ENCODE measurements around the gene PILRA.
"Not testable (repeated sequence)": the region's sequence is repeated elsewhere in the genome, so short reads cannot be mapped to it uniquely, and the experiment has no call there.

PILRA gene

DNA sequence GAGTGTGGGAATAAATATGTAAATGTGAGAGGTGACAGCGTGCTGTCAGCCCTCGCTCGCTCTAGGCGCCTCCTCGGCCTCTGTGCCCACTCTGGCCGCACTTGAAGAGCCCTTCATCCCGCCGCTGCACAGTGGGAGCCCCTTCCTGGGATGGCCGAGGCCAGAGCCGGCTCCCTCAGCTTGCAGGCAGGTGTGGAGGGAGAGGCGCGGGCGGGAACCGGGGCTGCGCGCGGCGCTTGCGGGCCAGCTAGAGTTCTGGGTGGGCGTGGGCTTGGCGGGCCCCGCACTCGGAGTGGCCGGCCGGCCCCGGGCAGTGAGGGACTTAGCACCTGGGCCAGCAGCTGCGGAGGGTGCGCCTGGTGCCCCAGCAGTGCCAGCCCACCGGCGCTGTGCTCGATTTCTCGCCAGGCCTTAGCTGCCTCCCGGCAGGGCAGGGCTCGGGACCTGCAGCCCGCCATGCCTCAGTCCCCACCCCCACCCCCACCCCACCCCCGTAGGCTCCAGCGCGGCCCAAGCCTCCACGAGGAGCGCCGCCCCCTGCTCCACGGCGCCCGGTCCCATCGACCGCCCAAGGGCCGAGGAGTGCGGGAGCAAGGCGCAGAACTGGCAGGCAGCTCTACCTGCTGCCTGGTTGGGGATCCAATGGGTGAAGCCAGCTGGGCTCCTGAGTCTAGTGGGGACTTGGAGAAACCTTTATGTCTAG is 8.4 kb downstream of the PILRA start:
- DNase-seq = not testable (repeated sequence)

DNA sequence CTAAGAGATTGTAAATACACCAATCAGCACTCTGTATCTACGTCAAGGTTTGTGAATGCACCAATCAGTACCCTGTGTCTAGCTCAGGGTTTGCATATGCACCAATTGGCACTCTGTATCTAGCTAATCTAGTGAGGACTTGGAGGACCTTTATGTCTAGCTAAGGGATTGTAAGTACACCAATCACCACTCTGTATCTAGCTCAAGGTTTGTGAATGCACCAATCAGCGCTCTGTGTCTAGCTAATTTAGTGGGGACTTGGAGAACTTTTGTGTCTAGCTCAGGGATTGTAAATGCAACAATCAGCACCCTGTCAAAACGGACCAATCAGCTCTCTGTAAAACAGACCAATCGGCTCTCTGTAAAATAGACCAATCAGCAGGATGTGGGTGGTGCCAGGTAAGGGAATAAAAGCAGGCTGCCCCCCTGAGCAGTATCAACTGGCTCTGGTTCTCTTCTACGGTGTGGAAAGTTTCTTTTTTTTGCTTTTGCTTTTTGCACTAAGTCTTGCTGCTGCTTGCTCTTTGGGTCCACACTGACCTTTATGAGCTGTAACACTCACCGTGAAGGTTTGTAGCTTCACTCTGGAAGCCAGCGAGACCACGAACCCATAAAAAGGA is 9.1 kb downstream of the PILRA start:
- not testable (repeated sequence) for DNase-seq

DNA sequence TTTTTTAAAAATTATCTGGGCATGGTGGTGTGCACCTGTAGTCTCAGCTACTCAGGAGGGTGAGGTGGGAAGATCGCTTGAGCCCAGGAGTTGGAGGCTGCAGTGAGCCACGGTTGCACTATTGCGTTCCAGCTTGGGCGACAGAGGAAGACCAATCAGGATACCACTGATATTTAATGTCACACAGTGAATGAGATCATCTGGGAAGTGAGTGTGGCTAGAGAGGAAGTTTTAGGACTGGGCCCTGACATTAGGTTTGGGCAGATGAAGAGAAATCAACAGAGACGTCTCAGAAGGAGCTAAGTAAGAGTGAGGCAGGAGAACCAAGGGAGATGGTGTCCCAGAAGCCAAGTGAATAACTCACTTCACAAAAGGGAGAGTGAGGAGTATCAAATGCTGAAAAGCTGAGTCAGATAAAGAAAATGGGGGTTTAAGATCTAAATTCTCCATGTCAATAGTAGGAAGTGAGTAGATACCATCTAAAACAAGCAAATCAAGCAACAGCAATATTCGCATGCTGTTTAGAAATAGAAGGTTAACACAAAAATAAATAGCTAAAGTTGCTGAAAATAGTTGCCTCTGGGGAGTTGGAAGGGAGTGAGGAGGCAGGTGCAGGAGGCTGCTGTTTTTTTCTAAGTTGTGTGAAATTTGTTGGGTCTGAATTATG is 11.5 kb downstream of the PILRA start:
- DNase-seq = no peak

DNA sequence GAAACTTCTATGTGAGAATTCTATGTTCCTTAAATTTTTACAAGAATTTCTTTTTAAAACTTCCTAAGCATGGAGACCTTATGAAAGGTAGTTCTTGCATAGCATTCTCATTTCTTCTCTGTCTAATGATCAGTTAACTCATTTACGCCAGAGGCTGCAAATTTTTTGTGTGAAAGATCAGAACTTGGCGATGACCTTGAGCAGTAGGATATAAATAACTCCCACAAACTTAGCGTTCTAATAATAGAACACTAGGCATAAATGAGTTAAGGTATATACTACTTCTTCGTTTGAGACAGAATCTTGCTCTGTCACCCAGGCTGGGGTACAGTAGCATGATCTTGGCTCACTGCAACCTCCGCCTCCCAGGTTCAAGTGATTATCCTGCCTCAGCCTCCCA is 13.7 kb downstream of the PILRA start:
- no peak for DNase-seq

DNA sequence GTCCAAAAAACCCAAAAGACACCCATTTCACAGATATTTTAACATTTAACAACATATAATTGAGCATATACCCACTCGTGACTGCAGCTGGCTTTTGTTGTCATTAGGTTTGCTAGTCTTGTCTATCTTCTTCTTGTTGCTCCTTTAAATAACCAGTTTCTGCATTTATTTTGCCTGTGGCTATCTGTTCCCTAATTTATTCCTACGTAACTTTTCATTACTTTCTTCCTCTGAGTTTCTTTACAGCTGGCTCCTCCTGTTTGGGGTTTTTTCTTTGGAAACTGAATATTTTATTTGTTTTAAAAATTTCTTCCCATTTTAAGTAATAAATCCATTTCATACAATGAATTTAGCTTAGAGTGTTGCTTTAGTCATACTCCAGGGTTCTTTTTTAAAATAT is 14.4 kb downstream of the PILRA start:
- DNase-seq = no peak

DNA sequence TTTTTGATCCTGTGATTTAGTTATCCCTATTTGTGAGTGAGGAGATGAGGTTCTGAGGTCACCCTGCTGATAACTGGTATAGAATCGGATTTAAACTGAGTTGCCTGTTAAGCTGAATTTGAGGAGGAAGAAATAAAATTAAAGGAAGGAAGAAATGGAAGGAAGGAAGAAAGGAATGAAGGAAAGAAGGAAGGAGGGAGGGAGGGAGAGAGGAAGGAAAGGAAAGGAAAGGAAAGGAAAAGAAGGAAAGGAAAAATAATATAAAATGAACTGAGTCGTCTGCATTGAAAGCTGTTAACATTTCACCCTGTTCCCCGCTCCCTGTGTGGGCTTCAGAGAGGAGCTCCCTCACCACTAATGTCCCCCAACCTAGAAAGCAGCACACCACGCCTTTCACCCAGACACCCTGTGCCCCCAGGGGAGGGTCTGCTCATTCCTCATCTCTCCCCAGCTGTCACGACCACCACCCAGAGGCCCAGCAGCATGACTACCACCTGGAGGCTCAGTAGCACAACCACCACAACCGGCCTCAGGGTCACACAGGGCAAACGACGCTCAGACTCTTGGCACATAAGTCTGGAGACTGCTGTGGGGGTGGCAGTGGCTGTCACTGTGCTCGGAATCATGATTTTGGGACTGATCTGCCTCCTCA is 16.3 kb downstream of the PILRA start:
- no peak for DNase-seq

DNA sequence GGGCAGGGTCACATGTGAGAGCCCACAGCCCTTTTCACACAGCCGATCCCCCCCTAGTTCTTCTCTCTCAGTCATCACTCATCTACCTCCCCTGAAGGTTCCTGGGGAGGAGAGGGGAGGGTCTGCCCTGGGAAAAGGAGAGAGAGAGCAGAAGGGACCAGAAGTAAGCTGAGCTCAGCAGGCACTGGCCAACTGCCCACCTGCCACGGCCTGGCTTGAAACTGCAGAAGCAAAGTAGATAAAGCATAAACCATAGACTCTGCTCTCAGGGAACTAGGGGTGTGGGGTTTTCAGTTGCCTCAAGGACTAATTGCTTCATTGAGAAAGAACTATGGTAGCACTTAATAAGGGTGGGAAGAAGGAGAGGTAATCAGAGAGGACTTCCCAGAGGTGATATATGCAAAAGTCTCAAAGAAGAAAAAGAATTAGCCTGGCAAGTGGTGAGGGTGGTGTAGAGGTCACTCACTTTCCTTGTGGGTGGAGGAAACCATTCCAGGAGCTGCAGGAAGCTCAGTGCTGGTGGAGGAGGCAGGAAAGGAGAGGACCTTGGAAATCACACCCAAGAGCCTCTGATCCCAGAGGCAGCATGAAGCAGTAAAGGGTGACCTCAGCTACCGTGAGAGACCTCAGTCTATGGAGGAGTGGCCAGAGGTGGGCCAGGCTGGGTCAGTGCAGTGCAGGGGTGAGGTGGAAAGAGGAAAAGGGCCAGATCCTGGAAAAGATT is 17.2 kb downstream of the PILRA start:
- DNase-seq = no peak

DNA sequence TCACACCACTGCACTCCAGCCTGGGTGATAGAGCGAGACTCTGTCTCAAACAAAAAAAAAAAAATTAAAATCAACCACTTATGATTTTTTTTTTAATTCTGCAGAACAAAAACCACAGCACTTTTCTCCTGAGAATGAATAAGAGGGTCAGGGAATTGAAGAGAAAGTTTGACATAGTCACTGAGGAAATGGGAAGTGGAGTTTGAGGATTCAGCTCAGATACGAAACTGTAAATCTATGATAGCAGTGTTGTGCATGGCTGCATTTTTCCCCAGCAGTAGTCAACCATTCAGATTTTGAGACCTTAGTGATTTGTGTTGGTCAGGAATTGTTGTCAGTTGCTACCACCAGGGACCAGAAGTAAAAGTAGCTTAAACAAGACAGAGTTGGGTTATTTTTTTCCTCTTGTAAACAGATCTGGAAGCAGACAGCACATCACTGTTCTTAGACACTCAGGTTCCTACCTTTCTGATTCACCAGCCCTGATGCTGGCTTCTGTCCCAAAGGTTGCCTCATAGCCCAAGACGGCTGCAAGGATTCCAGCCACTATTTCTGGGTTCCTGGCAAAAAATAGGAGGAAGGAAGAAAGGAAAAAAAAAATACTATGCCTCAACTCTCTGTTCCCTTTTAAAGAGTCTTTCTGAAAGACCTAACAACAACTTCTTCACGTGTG is 20.1 kb downstream of the PILRA start:
- DNase-seq = no peak

DNA sequence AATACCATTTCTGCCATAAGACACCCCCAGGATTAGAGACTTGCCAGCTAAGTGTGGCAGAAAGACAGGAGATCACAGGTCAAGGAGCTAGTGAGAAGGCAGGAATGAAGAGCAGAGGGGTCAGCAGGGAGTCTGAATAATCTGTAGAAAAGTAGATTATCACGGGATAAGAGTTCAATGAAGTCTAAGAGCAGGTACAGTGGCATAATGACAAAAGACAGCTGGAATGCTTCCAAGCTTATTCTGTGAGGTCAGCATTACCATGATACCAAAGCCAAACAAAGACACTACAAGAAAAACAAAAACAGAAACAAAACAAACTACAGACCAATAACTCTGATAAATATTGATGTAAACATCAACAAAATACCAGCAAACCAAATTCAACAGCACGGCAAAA is 20.8 kb downstream of the PILRA start:
- no peak for DNase-seq

DNA sequence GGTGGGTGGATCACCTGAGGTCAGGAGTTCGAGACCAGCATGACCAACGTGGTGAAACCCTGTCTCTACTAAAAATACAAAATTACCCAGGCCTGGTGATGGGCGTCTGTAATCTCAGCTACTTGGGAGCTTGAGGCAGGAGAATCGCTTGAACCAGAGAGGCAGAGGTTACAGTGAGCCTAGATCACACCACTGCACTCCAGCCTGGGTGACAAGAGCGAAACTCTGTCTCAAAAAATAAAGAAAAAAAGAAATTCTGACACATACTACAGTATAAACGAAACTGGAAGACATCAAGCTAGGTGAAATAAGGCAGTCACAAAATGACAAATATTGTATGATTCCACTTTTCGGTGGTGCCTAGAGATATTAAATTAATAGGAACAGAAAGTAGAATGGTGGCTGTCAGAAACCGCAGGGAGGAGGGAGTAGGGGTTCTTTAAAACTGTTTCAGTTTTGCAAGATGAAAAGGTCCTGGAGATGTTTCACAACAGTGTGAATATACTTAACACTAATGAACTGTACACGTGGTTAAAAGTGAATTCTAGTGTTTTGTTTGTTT is 23.2 kb downstream of the PILRA start:
- DNase-seq = no peak

DNA sequence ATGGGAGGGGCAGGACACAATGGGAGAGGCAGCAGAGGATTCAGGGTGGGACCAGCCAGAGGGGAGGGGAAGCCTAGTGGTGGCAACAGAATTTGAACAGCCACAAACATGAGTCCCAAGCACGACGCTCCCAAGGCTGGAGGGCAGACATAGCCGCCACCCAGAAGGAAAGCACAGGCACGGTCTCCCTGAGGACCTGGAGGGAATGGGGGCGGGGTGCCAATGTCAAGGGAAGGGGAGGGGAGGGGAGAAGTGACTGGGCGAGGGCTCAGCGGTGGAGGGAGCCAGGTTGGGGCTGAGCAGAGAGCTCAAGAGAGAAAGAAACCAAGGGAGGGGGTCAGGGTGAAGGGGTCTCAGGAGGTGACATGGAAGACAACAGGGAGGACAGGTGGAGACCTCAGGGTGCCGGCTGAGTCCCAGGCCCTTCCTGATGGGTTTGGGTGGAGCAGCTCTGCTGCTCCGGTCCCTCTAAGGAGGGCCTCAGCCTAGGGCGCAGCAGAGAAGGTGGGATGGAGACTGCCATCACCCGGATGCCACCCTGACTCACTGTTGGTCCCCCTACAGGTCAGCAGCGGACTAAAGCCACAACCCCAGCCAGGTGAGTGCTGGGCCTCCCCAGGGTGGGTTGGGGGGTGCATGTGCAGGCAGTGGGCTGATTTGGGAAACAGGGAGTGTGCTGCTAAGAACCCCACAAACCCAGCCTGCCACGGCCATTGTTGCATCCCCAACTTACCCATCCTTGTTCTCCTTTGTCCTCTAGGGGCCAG is 24.2 kb downstream of the PILRA start:
- no peak for DNase-seq

DNA sequence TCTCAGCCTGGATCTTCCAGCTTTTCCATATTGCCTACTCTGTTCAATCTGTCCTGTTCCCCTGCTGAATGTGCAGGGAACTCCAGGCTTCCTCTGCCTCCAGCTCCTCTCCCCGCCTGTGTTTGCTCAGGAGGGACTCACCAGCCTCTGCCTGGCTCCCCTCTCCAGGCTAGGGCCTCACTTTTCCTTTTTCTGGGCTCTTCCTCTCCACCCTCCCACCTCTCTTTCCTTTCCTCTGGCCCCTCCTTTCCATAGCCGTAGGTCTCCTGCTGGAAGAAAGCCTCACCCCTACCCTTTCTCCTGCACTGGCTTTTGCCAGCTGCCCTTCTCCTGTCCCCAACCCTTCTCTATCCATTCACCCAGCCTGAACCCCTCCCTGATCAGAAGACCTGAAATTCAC is 25.0 kb downstream of the PILRA start:
- DNase-seq = no peak

DNA sequence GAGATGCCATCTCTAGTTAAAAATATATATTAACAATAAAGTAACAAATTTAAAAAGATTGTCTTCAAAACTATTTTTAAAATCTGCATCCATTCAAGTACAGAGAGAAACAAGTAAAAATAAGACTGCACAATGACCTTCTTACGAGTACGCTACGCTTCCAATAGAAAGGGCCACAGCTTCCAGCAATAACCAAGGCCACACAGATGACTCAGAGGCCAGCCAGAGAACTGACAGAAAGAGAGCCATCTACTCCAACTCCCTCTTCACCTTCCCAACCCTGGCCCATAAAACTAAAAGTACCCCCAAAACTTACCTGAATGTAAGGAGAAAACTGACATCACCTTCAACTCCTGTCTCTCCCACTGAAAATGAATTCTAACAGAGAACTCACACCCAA is 26.8 kb downstream of the PILRA start:
- no peak for DNase-seq

DNA sequence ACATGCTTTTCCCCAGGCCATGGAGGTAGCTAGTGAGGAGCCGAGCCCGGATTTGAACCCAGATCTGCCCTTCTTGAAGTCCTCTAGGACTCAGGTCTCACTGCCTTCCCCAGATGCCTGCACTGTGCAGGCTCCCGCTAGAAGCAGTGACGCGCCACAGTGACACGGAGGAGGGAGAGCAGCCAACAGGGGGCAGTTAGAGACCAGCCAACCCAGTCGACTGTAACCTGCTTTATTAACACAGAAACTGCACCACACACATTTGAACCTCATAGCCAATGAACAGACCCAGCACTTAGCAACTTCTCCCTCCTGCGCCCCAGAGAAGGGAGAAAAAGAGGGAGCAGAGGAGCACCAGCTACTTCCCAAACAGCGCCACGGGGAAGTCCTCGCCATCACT is 27.4 kb downstream of the PILRA start:
- peak; percentile 7 to 35 for DNase-seq

DNA sequence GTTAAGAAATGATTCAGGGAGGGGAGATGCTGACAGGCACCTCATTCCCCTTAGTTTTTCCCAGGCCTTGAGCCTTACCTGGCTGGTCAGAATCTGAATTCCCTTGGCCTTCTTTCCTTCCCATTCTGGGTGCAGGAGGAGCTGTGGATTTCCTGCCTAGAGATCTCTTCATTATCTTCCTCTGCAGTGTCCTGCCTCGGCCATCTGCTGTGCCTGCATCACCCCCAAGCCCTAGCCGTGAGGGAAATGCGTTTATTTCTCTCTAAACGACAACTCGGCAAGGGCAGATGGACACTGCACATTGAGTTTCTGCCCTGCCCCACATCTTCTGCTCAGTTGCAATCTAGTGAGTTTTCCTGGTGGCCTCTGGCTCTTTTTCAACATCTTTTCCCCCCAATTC is 28.5 kb downstream of the PILRA start:
- DNase-seq = no peak

DNA sequence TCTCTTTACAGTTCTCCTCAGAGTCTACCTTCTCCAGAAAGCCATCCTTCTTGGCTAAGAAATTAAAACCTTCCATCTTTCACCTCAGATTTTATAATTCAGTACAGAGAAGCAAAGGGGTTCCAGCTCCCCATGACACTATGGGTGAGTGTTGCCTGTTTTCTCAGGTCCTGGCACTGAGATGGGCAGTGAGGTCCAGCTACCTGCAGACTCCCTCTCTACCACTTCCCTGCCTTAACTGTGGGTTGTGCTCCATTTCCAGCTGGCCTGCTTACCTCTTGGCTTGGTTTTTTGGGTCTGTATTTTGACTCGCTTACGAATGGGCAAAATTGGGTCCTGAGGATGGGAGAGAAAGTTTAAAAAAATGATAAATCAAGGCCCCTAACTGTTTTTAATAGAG is 29.0 kb downstream of the PILRA start:
- no peak for DNase-seq

DNA sequence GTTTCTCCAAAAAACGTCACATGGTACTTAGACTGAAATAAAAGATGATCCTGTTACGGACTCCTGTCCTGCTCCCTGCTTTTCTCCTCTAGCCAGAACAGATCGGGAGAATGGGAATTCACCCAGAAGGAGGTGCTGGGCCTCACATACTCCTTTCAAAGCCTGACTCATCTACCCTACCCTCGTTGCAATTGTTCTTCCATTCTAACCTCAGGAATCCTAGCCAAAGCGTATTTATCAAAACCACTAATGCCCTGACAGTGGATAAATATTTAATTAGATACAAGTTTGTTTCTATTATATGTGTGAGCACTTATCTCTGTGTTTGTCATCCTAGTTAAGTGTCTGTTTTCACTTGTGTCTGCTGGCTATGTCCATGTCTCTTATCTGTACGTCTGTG is 33.5 kb downstream of the PILRA start:
- no peak for DNase-seq

DNA sequence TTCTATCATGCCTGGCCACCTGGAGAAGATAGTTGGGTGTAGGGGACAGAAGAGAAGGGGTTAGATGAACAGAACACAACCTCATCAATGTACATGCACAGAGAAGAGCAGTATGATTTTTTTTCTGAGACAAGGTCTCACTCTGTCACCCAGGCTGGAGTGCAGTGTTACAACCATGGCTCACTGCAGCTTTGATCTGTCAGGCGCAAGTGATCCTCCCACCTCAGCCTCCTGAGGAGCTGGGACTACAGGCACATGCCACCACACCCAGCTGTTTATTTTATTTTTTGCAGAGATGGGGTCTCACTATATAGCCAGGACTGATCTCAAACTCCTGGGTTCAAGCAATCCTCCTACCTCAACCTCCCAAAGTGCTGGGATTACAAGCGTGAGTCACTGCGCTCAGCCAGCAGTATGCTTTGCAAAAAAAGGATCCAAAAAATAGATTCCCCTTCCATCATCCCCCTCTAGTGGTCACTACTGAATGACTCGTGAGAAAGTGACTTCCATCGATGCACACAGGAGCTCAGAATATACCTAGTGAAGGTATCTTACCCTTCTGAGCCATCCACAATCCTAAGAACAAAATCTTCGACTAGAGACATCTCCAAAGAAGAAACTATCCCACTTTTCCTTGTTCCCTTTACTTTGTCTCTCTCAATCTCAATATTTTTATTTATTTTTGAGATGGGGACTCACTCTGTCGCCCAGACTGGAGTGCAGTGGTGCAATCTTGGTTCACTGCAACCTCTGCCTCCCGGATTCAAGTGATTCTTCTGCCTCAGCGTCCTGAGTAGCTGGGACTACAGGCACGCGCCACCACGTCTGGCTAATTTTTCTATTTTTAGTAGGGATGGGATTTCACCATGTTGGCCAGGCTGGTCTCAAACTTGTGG is 34.2 kb downstream of the PILRA start:
- DNase-seq = peak; percentile 14 to 52

DNA sequence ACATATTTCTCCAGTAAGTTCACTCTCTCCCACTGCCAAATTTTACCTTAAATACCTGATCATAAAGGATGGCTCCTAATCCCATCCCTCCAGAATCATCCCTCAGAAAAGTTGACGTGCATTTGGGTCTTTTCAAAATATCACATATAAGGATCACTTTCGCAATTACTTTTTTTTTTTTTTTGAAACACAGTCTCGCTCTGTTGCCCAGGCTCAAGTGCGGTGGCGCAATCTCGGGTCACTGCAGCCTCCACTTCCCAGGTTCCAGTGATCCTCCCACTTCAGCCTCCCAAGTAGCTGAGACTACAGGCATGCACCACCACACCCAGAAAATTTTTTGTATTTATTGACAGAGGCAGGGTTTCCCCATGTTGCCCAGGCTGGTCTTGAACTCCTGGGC is 37.8 kb downstream of the PILRA start:
- no peak for DNase-seq

DNA sequence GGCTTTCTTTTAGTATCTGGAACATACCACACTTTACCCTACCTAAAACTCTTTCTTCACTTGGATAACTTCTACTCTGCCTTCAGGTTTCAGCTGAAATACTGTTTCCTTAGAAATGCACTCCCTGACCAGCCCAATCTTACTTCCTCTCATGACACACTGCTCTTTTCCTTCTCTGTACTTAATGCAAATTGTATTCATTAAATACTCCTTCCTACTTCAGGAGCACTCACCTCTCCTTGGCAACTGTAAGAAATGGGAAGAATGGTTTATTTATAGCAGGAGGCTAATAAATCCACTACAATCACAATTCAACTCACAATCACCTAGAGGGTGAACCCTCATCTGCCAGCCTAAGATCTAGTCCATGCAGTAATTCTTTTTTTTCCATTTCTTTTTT is 40.1 kb downstream of the PILRA start:
- DNase-seq = no peak

Measured in SHP77 (cell line).